GM12873 (cell line): ENCODE results near the gene OR1C1.

Experiments
- CTCF ChIP-seq: IDR thresholded peaks from 2 replicates; pipeline ENCODE4 v1.5.1; 2012; ENCODE audit warnings: low read depth, mild to moderate bottlenecking, moderate library complexity, low read length, control low read depth; ENCODE audit not compliant: insufficient read depth; ENCODE audit errors: missing control alignments

OR1C1 gene

GRCh38 chr1:247741756-247742155 lies 18.6 kb downstream of the OR1C1 start:
- TF ChIP-seq CTCF: no peak

- no peak for TF ChIP-seq CTCF
Observed at GRCh38 chr1:247740721-247741120, 19.6 kb downstream of the OR1C1 start.

GRCh38 chr1:247738315-247738714 lies 22.0 kb downstream of the OR1C1 start, which contains the start of gene OR14K1:
Gene OR14K1, plus strand, starts transcription at chr1:247738615. Its CDS starts 0 bp downstream, at chr1:247738615.
- TF ChIP-seq CTCF: no peak

- TF ChIP-seq CTCF: no peak
Observed at GRCh38 chr1:247721222-247721621, 39.1 kb downstream of the OR1C1 start.

- no peak for TF ChIP-seq CTCF
Observed at GRCh38 chr1:247716546-247716945, 43.8 kb downstream of the OR1C1 start, which contains the start of gene OR6F1. Gene OR6F1, minus strand, starts transcription at chr1:247716646. Its CDS starts 3,891 bp downstream, at chr1:247712755.

- TF ChIP-seq CTCF: no peak
Observed at GRCh38 chr1:247713753-247714152, 46.6 kb downstream of the OR1C1 start.
